Lung microvascular endothelial cell (primary cell): ENCODE data around the gene FMNL3. TPM values are rescaled to one million over a fixed set of nuclear protein-coding genes. Genes with fewer than 3 reads are reported as not detected.

ENCODE experiments used
- DNase-seq, 2 donors: peaks; one replicate each; pipeline versions ENCODE4 v3.0.0 to v3.0.0-alpha.2; 2010; ENCODE audit warnings: low read depth in 2 of 2
- total RNA-seq: library from RNA; depleted of rRNA; stranded (reverse); fragments of >200 nt; gene quantifications from 2 replicates; pipeline ENCODE4 v1.2.1, GENCODE V29; 2014

FMNL3 gene
- total RNA-seq, 1 donor from 2014 or later = 52.0 TPM

DNA sequence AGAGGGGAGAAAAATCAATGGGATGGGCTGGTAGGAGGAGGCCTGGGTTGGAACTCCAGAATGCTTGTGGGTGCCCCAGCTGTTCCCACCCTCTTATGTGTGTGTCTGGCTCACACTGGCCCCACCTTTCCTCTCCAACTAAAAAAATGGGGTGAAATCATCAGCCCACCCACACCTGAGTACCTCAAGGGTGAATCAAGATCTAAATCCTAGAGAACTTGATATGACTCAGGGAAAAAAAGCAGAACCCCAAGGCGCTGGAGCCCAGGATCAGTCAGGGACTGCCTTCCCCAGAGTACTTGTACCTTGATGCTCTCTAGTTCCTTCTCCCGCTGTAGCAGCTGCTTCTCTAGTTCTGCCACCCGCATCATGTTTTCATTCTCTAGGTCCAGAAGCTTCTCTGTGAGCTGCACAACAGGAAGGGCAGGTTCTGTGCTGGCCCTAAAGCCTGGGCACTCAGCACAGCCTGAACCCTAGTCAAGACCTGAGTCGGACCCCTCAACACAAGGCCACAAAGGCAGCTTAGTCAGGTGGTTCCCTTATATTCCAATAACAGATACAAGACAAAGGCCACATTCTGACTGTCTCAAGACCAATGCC is 54.2 kb downstream of the FMNL3 start:
- no peak for DNase-seq

DNA sequence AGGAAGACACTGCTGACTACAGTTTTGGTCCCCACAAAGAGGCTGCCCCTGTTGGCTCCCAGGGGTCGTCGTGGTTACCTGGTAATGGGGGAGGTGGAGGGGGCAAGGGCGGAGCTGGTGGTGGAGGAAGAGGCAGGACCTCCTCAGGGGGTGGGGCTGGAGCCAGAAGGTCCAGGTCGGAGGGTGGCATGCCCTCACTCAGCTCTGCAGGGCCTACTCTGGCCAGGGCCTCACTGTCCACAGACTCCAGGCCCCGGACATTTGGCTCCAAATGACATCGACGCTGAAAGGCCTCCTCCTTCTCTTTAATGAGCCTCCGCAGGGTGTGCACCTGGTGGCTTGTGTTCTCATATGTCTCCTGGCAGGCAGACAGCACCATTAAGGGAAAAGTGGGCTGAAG is 55.4 kb downstream of the FMNL3 start:
- DNase-seq = no peak

DNA sequence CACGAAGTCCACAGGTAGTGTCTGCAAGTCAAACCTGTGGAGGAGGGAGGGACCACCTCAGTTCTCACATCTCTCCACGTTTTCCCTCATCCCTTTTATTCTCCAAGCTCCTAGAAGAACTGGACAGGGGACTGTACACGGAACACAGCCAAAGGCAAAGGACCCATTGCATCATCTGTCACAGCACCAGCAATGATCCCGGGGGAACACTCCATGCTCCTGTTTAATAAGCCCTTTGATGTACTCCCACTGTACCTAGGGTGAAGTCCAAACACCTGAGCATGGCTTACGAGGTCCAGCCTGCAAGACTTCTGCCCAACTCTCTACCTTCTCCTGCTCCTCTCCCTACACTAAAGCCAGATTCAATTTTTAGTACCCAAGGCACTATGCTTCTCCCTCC is 57.3 kb downstream of the FMNL3 start:
- no peak for DNase-seq

DNA sequence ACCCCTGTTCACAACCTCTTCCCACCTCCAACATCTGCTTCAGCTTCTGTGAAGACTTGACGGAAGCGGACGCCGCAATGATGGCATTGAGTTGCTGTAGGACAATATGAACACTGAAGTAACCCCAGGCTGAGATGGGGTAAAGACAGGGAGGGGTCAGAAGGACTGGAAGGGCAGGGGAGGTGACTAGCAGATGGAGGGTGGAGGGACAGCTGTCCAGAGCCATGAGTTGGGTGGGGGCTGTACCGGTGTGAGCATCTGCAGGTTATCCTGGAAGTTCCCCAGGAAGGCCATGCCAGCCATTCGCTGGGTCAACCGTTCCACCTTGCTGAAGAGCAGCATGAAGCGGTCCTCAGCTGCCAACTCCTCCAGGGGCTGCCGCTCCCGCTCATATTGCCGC is 57.8 kb downstream of the FMNL3 start:
- DNase-seq = no peak

DNA sequence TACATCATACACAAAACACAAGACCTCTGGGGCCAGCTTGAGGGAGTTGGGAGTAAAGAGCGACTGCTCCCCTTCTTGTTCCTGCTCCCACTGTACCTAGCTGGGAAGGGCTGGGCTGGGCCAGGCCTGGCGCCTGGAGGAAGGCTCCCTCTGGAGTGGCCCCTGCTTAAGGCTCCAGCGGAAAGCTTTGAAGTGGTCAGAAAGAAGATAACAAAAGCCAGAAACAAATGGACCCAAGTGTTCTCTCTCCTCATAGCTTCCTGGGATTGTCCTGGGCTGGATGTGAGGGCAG is 58.5 kb downstream of the FMNL3 start:
- DNase-seq = no peak

DNA sequence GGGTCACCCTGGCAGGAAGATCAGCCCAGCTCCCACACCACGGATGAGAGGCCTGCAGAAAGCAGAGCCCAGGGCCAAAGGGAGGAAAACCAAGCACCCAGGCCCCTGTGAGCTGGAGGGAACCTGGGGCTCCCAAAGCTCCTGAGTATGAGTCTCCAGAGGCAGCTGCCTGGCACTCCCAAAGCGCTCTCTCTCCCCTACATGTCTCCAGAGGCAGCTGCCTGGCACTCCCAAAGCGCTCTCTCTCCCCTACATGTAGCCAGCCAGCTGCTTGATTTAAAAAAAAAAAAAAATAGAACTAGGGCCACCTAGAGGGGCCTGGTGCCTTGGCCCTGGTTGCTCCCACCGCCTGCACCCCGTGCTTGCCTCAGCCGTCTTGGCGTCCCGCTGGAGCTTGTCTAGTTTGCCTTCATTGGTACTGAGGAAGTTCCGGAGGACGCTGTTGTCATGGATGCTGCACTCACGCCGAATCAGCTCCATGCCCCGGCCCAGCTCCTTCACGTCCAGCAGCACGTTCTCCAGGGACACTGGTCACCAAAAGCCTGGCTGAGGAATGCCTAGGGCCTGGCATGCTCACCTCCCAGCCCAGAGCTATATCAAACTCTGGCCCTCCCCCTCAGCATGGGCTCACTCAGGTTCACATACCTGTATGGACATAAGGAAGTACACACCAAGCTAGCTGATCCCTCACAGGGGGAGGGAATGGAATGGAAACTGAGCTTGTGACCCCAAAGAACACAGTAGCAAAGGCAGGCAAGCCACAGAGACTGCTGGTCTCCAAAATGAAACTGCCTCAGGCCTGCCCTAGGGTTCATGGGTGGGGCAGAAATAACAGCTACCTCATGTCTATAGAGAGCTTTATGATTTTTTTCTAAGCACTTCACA is 59.1 kb downstream of the FMNL3 start:
- peak in 1 of 2 donors; percentile 54 for DNase-seq

DNA sequence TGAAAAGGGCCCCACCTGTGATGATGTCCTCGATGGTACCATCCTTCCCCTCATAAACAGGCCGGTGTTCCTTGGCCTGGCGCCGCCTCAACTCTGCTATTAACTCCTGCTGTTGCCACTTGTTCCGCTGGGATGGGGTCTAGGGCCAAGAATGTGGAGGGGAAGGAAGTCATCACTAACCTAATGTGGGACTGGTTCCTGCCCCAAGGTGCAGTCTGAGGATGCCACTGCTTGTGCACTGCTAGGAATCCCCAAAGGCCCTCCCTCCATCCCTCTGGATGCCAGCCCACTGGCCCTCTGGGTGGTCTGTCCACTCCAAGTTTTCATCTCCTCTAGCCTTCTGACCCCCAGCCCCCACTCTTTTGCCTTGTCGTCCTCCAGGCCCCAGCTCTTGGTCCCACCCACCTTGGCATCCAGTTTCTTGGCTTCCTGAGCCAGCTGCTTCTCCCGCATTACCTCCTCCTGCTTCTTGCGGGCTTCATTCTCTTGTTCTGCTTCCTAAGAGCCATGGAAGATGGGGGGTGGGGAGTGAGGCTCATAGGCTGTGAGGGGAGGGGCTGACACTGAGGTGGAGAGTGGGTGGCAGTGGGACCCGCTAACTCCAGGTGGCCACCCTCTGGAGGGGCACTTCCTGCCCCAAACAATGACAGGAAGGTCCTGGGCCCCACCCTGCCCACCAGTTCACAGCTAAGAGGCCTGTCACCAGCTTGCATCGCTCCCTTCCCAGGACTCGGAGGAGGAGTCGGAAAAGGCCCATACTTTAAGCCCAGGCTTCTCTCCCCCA is 60.1 kb downstream of the FMNL3 start:
- DNase-seq = peak; percentile 19 to 53

DNA sequence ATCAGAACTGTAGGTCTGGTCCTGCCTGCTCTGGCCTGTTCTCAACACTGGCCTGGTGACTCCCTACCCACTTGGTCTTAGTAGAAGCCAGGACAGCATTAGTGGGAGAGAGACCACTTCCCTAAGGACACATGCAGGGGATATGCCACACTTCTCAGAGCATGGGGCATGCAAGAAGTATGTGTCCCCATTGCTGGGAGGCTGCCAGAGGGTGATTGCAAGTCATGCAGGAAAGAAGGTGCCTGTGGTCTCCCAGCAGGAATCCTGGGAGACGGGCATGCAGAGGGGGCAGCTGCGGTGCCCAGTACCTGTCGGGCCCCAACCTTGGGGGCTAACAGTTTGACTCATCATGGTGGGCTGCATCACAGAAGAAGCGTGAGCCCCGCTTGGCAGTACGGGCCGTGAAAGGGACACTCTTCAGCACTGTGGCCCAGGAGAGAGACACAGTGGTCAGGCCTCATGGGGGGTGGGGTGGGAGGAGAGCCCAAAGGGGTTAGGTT is 60.8 kb downstream of the FMNL3 start:
- DNase-seq = no peak

DNA sequence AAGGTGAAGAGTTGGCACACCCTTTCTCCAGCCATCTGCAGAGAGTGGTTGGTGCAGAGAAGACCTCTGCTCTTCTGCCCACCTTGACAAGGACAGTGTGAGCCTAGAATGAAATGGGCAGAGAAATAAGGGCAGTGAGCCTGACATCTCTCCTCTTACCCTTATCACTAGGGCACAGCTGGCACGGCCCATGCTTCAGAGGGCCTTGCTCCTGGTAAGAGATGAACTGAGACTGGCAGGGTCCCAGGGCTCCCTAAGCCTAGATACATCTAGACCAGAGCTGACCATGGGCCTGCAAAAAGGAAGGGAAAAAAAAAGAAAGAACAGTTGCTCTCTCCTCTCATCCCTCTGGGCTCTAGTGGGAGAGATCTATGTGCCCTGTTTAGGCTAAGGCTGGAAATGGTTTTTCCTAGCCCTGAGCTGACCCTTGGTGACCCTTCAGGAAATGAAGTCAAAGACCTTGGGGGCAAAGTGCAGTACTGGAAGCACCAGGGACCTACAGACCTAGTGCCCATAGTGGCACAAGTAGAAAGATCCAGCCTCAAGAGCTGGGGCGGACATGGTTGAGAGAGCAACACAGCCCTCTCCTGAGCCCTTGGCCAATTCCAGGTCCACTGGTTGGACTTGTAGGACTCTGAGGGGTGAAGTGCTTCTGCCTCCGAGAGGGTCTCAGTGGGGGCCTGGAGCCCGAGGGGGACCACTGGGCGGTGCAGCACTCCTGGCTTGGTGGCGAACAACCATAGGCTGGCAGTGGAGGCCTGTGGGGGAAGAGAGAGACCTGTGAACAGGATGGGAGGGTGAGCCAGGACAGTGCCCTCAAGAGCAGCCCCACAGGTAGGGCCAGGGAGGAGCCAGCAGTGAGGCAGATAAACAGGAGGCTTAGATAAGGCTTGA is 61.8 kb downstream of the FMNL3 start:
- no peak for DNase-seq

DNA sequence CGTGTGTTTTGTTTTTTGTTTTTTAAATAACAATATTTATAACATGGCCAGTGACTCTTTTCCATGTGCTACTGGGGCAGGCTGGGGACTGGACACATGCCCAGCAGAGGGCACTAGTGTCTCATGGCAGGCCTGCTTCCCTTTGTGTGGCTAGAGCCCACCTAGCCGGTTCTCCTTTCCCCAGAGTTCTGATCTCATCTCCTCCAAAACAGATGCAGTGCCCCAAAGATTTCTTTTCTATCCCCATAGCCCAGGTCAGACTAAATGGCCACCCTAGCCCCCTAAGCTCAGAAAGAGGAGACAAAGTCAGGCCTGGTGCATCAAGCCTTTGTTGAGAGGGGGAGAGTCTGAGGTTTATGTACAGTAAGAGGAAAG is 62.6 kb downstream of the FMNL3 start:
- peak; percentile 87 to 89 for DNase-seq

DNA sequence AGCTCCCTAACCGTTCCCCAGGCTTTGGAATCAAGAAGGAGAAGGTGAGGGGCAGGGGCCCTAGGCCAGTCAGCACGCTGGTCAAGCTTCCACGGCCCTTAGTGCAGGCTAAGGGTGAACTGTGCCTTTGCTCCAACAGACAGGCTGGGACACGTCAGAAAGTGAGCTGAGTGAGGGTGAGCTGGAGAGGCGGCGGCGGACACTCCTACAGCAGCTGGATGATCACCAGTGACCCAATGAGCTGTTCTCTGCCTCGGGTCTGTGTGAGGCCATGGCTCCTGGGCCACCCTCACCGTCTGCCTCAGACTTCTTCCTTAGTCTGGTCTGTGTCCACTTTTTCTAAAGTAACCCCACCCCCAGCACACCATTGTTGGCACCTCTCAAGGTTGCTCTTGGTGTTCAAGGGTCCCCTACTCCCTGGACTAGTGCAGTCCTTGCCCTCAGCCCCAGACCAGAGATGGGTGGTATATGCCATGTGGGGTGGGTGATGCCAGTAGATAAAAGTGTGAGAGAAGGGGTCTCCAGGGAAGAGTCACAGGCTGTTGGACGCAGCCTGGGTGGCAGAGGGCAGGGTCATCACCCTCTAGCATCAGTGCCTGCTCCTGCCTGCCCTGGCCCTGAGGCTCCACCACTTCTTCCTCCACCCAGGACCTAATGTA is 63.1 kb downstream of the FMNL3 start:
- no peak for DNase-seq

DNA sequence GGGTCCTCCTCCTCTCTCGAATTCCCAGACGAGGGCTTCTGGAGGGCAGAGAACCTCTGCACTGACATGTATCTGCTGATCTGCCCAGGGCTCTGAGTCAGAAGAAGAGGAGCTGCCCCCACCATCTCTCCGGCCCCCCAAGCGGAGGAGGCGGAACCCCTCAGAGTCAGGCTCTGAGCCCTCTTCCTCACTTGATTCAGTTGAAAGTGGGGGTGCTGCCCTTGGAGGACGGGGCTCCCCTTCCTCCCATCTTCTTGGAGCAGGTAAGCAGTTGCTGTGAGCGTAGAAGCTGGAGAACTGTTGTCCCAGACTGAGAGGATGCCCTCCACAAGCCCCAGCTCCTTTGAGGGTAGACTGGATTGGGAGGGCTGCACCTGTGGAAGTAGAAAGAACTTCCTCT is 64.1 kb downstream of the FMNL3 start:
- no peak for DNase-seq

DNA sequence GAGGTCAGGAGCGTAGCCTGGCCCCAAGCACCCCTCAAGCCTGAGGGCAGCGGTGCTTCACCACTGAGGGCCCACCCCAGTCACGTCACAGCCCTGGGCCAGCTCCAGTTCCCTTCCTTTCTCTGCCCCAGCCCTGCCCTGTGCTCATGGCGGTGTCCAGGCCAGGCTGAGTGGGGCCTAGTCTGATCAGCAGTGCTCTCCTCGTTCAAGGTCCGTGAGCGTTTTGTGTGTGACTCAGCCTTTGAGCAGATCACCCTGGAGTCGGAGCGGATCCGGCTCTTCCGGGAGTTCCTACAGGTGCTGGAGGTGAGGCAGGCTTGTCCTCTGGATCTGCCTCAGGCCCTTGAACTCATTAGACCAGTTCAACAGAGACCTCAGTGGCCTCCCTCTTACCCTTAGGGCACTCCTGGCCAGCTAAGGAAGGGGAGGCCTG is 64.8 kb downstream of the FMNL3 start:
- DNase-seq = no peak

DNA sequence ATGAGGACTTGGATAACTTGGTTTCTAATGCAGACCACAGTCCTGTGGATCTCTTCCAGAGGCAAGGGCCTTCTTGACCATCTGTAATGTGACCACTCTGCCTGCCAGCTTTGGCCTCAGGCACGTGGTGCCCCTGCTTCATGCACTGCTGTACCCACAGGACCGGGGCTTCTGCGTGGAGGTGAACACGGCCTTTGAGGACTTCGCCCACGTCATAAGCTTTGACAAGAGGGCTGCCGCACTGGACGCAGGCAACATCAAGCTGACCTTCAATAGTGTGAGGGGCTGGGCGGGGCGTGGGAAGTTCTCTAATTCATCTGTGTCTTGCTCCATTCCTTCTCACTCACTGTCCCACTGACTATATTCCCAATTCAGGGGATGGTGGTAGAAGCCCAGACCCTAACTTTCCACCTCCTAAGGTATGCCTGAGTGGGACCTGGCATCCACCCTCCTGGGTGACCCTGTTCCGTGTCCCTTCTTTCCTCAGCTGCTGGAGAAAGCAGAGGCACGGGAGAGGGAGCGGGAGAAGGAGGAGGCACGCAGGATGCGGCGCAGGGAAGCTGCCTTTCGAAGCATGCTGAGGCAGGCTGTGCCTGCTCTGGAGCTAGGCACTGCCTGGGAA is 65.3 kb downstream of the FMNL3 start:
- DNase-seq = no peak

DNA sequence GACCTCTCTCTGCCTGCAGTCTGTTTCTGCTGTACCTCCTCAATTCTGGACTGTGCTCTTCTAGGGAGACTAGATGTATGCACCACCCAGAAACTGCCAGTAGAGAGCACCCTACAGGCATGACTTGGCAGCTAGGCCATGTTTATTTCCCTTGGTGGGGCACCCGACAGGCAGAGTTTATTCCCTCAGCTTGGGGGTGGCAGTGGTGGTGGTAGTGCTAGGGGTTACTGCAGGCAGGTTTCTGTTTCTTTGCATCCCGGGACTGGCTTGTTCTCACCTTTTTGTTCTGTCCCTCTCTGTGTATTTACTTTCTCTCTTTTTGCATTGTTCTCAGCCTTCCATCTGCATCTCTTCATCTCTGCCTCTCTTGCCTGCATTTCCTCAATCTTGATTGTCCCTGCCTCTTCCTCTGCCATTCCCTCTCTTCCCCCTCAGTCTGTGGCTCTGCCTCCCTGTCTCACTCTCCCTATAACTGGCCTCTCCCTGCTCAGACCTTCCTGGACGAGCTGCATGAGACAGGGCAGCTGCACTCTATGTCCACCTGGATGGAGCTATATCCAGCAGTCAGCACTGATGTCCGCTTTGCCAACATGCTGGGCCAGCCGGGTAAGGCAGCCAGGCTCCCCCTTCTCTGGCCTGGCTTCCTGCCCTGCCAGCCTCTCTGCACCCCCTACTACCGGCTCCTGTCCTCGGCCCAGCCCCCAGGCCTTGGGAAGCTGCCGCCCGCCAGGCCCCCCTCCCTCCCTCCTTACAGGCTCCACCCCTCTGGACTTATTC is 70.0 kb downstream of the FMNL3 start:
- DNase-seq = peak; percentile 77 to 83

DNA sequence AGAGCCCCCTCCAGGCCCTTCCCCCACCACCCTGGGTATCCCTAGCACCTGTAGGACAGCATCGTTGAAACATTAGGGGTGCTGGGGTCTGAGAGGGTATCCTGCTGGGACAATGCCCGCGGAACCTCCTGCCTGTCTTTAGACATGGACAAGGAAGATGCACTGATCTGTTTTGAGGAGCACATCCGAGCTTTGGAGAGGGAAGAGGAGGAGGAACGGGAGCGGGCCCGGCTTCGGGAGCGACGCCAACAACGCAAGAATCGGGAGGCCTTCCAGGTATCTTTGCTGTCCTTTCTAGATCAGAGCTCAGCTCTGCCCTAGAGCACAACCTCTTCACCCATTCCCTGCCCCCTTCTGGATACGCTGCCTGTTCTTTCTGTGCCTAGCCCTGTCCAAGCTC is 70.6 kb downstream of the FMNL3 start:
- DNase-seq = no peak

DNA sequence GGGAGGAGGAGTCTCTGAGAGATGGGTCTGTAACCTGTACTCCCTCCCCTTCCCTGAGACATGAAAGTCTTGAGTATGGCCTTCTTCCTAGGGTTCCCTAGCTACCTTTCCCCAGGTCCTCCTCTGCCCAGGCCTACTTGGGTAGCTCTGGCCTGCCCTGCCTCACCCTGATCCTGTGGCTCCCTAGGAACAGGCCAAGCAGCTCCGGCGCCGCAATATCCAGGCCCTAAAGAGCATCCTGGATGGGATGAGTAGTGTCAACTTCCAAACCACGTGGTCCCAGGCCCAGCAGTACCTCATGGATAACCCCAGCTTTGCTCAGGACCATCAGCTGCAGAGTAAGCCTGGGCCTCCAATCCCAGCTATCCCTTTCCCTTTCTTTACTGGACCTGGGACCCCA is 71.5 kb downstream of the FMNL3 start:
- no peak for DNase-seq

DNA sequence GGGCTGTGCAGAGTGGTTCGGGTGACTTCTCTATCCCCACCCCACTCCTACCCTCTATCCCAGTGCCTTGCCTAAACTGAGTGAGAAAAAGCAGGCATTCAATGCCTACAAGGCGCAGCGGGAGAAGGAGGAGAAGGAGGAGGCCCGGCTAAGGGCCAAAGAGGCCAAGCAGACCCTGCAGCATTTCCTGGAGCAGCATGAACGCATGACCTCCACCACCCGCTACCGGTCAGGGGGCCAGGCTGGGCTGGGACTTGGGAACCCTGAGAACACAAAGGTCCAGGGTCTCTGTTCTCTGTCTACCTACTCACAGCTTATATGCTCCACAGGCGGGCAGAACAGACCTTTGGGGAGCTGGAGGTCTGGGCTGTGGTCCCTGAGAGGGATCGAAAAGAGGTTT is 72.2 kb downstream of the FMNL3 start:
- DNase-seq = no peak

DNA sequence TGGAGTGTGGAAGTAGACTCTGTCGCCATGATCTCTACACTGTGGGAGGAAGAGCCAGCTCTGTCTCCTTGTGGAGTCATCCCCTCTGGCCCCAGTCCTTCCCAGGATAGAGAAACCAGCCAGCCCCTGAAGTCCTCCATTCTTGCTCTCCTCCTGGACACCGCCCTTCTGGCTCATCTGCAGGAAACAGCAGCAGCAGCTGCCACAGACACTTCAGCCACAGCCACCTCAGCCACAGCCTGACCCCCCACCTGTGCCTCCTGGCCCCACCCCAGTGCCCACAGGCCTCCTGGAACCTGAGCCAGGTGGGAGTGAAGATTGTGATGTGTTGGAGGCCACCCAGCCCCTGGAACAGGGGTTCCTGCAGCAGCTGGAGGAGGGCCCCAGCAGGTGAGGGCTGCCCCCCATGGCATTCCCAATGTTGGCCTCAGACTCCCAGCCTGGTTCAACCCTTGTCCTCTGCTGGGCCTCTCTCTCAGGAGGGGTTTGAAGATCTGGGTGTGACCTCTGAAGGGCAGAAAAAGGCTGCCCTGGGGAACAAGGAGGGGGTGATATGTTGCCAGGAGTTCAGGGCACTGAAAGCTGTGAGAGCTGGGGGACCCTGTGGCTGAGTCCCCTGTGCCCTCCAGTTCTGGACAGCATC is 73.4 kb downstream of the FMNL3 start:
- DNase-seq = no peak
